DMS114 treated with DMSO at 0.1 percent for 48 hours (cell line): Measurements from ENCODE around the gene UPK2.
"Not testable (repeated sequence)": the region's sequence is repeated elsewhere in the genome, so short reads cannot be mapped to it uniquely, and the experiment has no call there.

Experiments used
- DNase-seq: peaks from one replicate; lab custom pipeline; 2025; ENCODE audit not compliant: unreplicated experiment; lab: John Stamatoyannopoulos, UW

The UPK2 gene

DNA sequence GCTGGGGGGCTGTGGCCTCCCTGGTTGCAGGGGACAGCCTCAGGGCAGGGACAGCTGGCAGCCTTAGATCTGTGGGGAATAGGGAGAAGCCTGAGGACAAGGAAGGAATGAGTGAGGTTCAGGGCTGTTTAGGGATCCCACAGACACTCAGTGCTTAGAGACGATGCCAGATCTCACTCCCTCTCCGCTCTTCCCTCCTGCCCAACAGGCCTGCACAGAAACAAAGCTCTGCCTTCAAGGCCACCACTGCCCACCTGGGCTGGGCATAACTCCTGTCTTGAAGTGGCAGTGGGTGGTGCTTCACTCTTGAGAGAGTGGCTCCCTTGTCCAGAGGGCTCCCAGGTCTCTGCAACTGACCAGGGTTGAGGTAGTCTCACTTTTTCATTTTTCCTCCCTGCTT, 28.7 kb downstream of the UPK2 start:
- DNase-seq, result no peak

DNA sequence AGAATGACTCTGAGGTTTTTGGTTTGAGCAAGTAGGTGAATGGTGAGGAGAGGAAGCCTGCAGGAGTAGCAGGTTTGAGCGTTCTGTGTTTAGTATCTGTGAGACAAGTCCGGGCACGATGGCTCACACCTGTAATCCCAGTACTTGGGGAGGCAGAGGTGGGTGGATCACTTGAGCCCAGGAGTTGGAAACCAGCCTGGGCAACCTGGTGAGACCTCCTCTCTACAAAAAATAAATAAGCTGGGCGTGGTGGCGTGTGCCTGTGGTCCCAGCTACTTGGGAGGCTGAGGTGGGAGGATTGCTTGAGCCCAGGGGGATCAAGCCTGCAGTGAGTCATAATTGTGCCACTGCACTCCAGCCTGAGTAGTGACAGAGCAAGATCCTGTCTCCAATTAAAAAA, 32.2 kb downstream of the UPK2 start:
- no peak for DNase-seq

DNA sequence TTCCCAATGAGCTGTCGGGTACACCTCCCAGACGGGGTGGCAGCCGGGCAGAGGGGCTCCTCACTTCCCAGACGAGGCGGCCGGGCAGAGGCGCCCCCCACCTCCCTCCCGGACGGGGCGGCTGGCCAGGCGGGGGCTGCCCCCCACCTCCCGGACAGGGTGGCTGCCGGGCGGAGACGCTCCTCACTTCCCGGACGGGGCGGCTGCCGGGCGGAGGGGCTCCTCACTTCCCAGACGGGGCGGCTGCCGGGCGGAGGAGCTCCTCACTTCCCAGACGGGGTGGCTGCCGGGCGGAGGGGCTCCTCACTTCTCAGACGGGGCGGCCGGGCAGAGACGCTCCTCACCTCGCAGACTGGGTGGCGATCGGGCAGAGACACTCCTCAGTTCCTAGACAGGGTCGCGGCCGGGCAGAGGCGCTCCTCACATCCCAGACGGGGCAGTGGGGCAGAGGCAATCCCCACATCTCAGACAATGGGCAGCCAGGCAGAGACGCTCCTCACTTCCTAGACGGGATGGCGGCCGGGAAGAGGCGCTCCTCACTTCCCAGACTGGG, 35.5 kb downstream of the UPK2 start:
- DNase-seq, result not testable (repeated sequence)

DNA sequence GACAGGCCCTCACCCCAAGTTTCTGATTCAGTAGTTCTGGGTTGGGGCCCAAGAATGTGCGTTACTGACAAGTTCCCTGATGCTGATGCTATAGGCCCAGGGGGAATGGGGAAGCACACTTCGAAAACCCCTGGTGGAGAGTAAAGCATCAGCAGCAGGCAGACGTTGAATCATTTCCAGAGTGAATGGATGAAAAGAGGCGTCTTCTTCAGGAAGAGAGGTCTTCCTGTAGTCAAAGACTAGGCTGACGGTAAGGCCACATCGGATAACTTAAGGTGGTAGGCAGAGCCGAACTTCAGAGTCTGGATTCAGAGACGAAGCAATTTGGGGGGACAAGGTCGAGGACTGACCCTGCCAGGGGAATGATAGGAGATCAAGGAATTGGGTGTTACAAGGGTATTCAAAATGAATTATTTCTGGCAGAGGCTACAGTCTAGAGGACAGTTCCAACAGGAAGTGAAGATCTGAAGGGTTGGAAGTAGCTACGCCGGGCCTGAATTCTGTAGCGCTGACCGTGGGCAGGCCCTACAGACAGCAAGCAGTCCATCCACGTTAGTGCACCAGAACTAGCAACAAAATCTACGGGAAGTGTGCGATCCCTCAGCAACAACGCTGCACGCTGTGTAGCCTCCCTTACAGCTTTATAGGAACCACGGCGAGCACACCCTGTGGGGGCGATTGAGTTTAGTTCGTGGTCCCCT, 41.0 kb downstream of the UPK2 start:
- DNase-seq, result peak; percentile 22

DNA sequence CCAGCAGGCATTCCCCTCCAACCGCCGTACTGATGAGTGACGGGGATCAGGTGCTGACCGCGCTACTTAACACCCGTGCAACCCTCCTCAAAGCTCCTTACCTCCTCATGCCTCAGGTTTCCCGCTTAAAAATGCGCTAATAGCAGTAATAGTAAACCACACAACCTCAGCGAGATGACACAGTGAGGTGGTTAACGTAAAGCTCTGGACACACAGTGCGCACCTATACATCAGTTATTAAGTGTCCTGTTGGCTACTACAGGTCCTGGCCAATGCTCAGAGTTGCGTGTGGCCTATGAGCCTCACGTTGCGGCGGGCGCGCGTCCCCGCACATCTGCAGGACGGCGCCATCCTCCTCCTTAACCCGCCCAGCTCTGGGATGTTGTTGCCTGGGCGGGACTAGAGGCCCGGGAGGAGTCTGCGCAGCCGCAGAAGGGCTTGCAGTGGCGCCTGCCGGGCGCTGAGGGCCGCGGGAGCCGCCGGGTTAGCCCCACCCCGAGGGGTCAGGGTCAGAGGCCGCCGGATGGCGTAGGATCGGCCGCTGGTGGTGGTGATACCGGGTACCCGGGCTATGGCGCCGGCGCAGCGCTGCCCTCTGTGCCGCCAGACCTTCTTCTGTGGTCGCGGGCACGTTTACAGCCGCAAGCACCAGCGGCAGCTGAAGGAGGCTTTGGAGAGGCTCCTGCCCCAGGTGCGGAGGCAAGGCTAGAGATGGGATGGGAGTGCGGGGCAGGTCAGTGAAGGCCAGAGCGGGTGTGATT, 41.7 kb downstream of the UPK2 start, which contains the start of gene CENATAC:
Gene CENATAC, plus strand, starts transcription at position 512 of the 761 bp plus-strand sequence. Its CDS starts 60 bp downstream, at position 572.
- DNase-seq, result peak; percentile 74

DNA sequence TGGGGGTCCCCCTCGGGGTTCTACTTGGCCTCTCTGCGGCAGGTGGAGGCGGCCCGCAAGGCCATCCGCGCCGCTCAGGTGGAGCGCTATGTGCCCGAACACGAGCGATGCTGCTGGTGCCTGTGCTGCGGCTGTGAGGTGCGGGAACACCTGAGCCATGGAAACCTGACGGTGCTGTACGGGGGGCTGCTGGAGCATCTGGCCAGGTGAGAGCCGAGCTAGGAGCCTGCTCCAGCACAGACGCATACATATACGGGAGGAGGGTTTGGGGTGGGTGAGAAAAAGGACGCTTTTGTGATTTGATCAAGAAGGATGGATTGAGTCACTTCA, 42.3 kb downstream of the UPK2 start:
- no peak for DNase-seq

DNA sequence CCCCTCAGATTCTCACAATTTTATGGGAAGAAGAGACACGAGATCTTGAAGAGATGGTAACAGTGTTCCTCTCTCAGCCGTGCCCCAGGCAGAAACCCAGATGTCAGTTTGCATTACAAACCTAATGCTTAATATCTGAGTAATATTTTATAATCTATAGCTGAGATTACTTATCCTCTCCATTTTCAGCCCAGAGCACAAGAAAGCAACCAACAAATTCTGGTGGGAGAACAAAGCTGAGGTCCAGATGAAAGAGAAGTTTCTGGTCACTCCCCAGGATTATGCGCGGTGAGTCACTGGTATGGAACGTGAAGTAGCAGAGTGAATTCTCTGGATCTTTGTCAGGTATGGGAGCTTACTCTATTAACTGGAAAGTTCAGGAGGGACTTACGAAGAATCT, 42.7 kb downstream of the UPK2 start:
- peak; percentile 16 for DNase-seq

DNA sequence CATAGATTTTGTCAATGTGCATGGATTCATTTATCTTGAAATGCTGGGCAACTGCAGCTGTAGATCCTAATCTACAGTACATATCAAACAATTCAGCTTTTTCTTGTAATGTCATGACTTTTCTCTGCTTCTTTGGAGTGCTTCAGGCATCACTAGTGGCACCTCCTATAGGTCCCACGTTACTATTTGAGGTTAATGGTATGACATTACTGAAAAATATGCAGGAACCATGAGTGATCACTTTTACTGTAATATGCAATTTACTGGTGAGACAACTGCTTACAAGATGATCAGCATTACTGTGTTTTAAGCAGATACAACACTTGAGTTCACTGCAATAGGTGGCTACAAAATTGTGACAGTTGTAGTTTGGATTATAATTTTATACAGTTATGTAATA, 44.8 kb downstream of the UPK2 start:
- no peak for DNase-seq

DNA sequence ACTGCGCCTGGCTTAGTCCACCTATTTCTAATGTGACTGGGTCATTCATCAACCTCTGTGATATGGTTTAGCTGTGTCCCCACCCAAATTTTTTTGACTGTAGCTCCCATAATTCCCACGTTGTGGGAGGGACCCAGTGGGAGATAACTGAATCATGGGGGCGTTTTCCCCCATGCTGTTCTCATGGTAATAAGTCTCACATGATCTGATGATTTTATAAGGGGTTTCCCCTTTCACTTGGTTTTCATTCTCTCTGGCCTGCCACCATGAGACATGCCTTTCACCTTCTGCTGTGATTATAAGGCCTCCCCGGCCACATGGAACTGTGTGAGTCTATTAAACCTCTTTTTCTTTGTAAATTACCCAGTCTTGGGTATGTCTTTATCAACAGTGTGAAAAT, 50.6 kb downstream of the UPK2 start:
- DNase-seq, result no peak
